ENCODE measurements around the gene PTK7. TPM values are rescaled to one million over a fixed set of nuclear protein-coding genes. Genes with fewer than 3 reads are reported as not detected.

The PTK7 gene
- total RNA-seq, 1 experiment from 2014 or later: 165 TPM

DNA sequence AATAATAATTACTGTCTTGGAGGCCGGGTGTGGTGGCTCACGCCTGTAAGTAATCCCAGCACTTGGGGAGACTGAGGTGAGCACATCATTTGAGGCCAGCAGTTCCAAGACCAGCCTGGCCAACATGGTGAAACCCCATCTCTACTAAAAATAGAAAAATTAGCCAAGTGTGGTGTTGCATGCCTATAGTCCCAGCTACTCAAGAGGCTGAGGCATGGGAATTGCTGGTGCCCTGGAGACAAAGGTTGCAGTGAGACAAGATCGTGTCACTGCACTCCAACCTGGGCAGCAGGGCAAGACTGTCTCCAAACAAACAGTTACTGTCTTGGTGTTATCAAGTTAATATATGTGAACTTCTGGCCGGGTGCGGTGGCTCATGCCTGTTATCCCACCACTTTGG lies 49.7 kb upstream of the PTK7 start:
- ATAC-seq (no peak), DNase-seq (ENCODE audit: low spot score) (no peak)
- Mint-ChIP-seq H3K4me3 (no peak overlapping the region), H3K27ac (no peak overlapping the region), H3K4me1 (no peaks in the 10 kb centered on the region), H3K27me3 (ENCODE audit: low read depth) (no peaks in the 10 kb centered on the region), H3K36me3 (peaks cover 64% of the 10 kb centered on the region), H3K9me3 (no peaks in the 10 kb centered on the region)
- ChIA-PET CTCF (no interaction called here), POLR2A (interaction anchor here (0.6 kb wide), 1 partner anchor 1065 kb away, joined by 3 read pairs; no protein-coding TSS in a partner anchor)
- TF ChIP-seq, protein P1, sequence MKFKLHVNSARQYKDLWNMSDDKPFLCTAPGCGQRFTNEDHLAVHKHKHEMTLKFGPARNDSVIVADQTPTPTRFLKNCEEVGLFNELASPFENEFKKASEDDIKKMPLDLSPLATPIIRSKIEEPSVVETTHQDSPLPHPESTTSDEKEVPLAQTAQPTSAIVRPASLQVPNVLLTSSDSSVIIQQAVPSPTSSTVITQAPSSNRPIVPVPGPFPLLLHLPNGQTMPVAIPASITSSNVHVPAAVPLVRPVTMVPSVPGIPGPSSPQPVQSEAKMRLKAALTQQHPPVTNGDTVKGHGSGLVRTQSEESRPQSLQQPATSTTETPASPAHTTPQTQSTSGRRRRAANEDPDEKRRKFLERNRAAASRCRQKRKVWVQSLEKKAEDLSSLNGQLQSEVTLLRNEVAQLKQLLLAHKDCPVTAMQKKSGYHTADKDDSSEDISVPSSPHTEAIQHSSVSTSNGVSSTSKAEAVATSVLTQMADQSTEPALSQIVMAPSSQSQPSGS (CRISPR knock-in tag; IDR thresholded peaks at IDR 0.05; ENCODE audit: borderline replicate concordance, low read depth): no peak
- TF ChIP-seq TP53 (CRISPR knock-in tag; IDR thresholded peaks at IDR 0.05) (no peak), EMX1 (CRISPR knock-in tag; IDR thresholded peaks at IDR 0.05) (no peak), SOX15 (CRISPR knock-in tag; IDR thresholded peaks at IDR 0.05) (no peak), ZNF263 (CRISPR knock-in tag; IDR thresholded peaks at IDR 0.05; ENCODE audit: low read depth) (no peak), GTF2I (CRISPR knock-in tag; conservative IDR thresholded peaks at IDR 0.05) (no peak)
- TF ChIP-seq, protein P2, sequence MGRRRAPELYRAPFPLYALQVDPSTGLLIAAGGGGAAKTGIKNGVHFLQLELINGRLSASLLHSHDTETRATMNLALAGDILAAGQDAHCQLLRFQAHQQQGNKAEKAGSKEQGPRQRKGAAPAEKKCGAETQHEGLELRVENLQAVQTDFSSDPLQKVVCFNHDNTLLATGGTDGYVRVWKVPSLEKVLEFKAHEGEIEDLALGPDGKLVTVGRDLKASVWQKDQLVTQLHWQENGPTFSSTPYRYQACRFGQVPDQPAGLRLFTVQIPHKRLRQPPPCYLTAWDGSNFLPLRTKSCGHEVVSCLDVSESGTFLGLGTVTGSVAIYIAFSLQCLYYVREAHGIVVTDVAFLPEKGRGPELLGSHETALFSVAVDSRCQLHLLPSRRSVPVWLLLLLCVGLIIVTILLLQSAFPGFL (CRISPR knock-in tag; IDR thresholded peaks at IDR 0.05; ENCODE audit: borderline replicate concordance): no peak
- TF ChIP-seq, protein P3, sequence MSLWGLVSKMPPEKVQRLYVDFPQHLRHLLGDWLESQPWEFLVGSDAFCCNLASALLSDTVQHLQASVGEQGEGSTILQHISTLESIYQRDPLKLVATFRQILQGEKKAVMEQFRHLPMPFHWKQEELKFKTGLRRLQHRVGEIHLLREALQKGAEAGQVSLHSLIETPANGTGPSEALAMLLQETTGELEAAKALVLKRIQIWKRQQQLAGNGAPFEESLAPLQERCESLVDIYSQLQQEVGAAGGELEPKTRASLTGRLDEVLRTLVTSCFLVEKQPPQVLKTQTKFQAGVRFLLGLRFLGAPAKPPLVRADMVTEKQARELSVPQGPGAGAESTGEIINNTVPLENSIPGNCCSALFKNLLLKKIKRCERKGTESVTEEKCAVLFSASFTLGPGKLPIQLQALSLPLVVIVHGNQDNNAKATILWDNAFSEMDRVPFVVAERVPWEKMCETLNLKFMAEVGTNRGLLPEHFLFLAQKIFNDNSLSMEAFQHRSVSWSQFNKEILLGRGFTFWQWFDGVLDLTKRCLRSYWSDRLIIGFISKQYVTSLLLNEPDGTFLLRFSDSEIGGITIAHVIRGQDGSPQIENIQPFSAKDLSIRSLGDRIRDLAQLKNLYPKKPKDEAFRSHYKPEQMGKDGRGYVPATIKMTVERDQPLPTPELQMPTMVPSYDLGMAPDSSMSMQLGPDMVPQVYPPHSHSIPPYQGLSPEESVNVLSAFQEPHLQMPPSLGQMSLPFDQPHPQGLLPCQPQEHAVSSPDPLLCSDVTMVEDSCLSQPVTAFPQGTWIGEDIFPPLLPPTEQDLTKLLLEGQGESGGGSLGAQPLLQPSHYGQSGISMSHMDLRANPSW (CRISPR knock-in tag; conservative IDR thresholded peaks at IDR 0.05; ENCODE audit: low read depth): no peak

DNA sequence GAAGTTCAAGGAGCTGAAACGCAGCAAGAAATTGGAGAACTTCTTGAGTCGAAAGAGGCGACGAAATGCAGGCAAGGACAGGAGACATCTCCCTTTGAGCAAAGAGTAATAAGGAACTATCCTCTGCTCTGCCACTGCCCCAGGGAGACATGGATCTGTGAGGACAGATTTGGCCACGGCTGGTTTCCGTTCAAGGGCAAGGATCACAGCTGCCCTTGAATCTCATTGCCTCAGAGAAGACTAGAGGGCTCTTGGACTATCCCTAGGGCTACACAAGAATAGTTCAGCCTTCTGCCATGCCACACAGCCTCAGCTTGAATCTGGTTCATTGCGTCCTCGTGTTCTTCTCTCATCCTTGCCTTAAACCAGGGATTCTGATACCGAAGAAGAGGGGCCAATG lies 47.0 kb upstream of the PTK7 start:
- Mint-ChIP-seq H3K27ac (no peak overlapping the region), H3K4me1 (no peaks in the 10 kb centered on the region), H3K4me3 (no peak overlapping the region), H3K9me3 (no peaks in the 10 kb centered on the region), H3K36me3 (peaks cover 77% of the 10 kb centered on the region), H3K27me3 (ENCODE audit: low read depth) (no peaks in the 10 kb centered on the region)
- ChIA-PET CTCF (no interaction called here), POLR2A (interaction anchor here (0.8 kb wide), 1 partner anchor 30 kb away, joined by 3 read pairs; the partner anchor contains the start of genes KLC4 and MRPL2)
- no peak for DNase-seq (ENCODE audit: low spot score)
- ATAC-seq: no peak
- TF ChIP-seq, protein P4, sequence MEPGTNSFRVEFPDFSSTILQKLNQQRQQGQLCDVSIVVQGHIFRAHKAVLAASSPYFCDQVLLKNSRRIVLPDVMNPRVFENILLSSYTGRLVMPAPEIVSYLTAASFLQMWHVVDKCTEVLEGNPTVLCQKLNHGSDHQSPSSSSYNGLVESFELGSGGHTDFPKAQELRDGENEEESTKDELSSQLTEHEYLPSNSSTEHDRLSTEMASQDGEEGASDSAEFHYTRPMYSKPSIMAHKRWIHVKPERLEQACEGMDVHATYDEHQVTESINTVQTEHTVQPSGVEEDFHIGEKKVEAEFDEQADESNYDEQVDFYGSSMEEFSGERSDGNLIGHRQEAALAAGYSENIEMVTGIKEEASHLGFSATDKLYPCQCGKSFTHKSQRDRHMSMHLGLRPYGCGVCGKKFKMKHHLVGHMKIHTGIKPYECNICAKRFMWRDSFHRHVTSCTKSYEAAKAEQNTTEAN (CRISPR knock-in tag; IDR thresholded peaks at IDR 0.05): no peak
- no peak for TF ChIP-seq TEAD4 (CRISPR knock-in tag; IDR thresholded peaks at IDR 0.05)

DNA sequence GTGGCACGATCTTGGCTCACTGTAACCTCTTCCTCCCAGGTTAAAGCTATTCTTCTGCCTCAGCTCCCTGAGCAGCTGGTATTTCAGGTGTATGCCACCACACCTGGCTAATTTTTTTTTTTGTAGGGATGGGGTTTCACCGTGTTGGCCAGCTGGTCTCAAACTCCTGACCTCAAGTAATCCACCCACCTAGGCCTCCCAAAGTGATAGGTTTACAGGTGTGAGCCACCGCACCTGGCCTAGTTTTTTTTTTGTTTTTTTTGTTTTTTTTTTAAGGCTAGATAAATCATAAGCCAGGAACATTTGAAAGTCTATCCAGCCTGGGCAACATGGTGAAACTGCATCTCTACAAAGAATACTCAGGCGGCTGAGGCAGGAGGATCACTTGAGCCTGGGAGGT lies 43.8 kb upstream of the PTK7 start:
- ATAC-seq (no peak), DNase-seq (ENCODE audit: low spot score) (no peak)
- H3K4me3 Mint-ChIP-seq: no peak overlapping the region
- POLR2A ChIA-PET: interaction anchor here (1.9 kb wide), 1 partner anchor 21 kb away, joined by 7 read pairs; the partner anchor contains the start of gene CUL7
- CTCF ChIA-PET: interaction anchor here (1.3 kb wide), 1 partner anchor 98 kb away, joined by 3 read pairs; no protein-coding TSS in a partner anchor
- no peaks in the 10 kb centered on the region for H3K4me1 Mint-ChIP-seq
- no peak overlapping the region for H3K27ac Mint-ChIP-seq
- no peaks in the 10 kb centered on the region for H3K9me3 Mint-ChIP-seq
- peaks cover 60% of the 10 kb centered on the region for H3K36me3 Mint-ChIP-seq
- TF ChIP-seq RORB (CRISPR knock-in tag; IDR thresholded peaks at IDR 0.05) (no peak), FOXJ3 (CRISPR knock-in tag; IDR thresholded peaks at IDR 0.05; ENCODE audit: borderline replicate concordance) (no peak), SOX15 (CRISPR knock-in tag; IDR thresholded peaks at IDR 0.05) (no peak), ZNF671 (CRISPR knock-in tag; IDR thresholded peaks at IDR 0.05) (no peak), ZNF423 (CRISPR knock-in tag; IDR thresholded peaks at IDR 0.05) (no peak), FOXP1 (CRISPR knock-in tag; IDR thresholded peaks at IDR 0.05; ENCODE audit: borderline replicate concordance) (no peak), ZNF317 (CRISPR knock-in tag; IDR thresholded peaks at IDR 0.05; ENCODE audit: borderline replicate concordance, low read depth) (no peak), OVOL2 (CRISPR knock-in tag; IDR thresholded peaks at IDR 0.05; ENCODE audit: borderline replicate concordance) (no peak), ZNF263 (CRISPR knock-in tag; IDR thresholded peaks at IDR 0.05; ENCODE audit: low read depth) (no peak)
- TF ChIP-seq, protein P2 (CRISPR knock-in tag; IDR thresholded peaks at IDR 0.05; ENCODE audit: borderline replicate concordance): no peak
- TF ChIP-seq, protein P5, sequence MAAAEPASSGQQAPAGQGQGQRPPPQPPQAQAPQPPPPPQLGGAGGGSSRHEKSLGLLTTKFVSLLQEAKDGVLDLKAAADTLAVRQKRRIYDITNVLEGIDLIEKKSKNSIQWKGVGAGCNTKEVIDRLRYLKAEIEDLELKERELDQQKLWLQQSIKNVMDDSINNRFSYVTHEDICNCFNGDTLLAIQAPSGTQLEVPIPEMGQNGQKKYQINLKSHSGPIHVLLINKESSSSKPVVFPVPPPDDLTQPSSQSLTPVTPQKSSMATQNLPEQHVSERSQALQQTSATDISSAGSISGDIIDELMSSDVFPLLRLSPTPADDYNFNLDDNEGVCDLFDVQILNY (CRISPR knock-in tag; IDR thresholded peaks at IDR 0.05): no peak
- TF ChIP-seq, protein P6, sequence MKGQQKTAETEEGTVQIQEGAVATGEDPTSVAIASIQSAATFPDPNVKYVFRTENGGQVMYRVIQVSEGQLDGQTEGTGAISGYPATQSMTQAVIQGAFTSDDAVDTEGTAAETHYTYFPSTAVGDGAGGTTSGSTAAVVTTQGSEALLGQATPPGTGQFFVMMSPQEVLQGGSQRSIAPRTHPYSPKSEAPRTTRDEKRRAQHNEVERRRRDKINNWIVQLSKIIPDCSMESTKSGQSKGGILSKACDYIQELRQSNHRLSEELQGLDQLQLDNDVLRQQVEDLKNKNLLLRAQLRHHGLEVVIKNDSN (CRISPR knock-in tag; IDR thresholded peaks at IDR 0.05): no peak
- no peaks in the 10 kb centered on the region for H3K27me3 Mint-ChIP-seq (ENCODE audit: low read depth)

All from WTC11 (cell line).